Measurements from ENCODE around the gene AP1B1.

The AP1B1 gene

GRCh38 chr22:29331658-29332300, 56.6 kb downstream of the AP1B1 start:
- DNase-seq (ENCODE audit: low read depth): no peak

DNA sequence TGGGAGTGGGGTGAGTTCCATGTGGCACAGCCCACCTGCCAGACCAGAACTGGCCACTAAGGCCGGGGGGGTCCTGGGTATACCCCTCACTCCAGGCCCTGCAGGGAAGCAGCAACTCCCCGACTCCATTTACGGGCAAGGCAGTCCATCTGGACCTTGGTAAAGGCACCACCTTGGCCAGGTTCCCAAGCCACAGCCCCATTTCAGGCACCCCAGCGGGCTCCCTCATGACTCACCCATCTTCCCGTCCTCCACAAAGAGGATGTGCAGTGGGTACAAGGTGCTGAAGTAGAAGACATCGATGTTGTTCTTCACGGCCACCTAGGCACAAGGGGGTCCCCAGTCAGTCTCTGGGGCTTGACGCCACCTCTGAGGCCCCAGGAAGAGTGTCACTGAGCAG, 57.2 kb downstream of the AP1B1 start:
- DNase-seq (ENCODE audit: low read depth): no peak

DNA sequence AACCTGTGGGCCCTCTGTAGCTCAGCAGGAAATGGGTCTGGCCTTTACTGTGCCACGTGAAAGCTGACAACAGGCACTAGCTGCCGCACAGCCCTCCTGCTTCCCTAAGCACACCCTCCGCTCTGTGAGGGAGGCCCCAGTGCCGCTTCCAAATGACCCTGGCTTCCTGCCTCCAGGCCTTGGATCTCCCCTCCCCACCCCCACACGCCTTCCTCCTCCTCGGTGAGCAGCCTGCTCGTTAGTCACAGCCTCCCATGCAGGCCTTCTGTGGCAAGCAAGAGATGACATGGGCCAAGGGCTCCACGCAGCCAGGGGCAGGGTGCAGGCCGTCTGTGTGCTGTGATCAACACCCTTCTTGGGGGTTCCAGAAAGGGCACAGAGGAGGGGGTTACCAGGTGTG, 57.6 kb downstream of the AP1B1 start:
- DNase-seq (ENCODE audit: low read depth): no peak

- DNase-seq (ENCODE audit: low read depth): no peak
Observed at GRCh38 chr22:29330291-29330690, 58.1 kb downstream of the AP1B1 start.

GRCh38 chr22:29329581-29329980, 58.8 kb downstream of the AP1B1 start:
- no peak for DNase-seq (ENCODE audit: low read depth)

DNA sequence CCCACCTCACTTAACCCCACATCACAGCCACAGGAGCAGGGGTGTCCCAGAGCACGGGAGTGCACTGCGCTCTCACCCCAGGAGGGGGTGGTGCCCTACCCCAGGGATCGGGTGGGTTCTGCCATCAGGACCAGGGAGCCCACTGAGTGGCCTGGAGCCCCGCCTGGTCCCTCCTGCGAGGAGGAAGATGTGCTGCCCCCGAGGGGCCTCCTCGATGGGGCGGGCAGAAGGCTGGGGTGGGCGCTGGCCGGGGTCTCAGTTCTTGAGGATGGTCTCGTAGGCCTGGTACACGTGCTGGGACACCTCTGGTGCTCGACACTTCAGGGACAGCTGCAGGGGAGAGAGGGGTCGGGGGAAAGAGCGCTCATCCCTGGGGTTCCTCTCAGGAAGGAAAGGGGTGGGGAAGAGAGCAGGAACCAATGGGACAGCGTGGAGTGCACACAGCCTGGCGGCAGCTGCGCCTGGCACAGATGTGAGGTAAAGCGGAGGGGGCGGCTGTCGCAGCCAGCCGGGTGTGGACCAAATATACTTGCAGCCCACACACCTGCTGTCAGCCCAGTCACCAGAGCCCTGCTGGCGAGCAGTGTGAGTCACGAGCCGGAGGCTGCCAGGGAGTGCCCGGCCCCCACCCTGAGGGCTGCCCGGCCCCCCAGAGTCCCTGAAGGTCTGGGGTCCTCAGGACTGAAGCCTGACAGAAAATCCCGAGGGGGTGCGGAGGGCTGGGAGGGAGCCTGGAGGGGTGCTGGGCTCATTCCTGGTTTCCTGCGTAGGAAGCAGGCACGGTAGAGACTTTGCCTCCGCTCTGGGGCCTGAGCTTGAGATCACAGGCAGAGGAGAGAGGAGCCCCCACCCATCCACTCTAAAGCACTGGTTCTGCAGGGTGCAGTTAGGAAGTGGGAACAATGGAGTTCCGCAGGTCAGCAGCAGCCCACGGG, 59.5 kb downstream of the AP1B1 start:
- no peak for DNase-seq (ENCODE audit: low read depth)

DNA sequence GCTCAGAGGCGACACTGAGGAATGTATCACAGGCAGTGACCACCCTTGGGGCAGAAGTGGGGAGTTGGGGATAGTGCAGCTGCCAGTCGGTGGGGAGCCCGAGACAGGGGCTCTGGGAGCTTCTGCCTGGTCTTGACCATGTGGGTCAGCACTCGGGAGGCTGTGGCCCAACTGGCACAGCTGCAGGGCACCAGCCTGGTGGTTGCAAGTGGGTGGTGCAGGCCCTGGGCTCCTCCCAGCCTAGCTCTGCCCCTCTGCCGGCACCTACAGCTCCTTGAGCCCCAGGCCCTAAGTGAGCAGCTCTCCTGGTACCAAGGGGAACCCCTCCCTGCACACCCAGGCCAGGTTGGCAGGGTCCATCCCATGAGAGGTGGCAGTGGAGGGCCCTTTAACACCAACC, 60.3 kb downstream of the AP1B1 start:
- no peak for DNase-seq (ENCODE audit: low read depth)

DNA sequence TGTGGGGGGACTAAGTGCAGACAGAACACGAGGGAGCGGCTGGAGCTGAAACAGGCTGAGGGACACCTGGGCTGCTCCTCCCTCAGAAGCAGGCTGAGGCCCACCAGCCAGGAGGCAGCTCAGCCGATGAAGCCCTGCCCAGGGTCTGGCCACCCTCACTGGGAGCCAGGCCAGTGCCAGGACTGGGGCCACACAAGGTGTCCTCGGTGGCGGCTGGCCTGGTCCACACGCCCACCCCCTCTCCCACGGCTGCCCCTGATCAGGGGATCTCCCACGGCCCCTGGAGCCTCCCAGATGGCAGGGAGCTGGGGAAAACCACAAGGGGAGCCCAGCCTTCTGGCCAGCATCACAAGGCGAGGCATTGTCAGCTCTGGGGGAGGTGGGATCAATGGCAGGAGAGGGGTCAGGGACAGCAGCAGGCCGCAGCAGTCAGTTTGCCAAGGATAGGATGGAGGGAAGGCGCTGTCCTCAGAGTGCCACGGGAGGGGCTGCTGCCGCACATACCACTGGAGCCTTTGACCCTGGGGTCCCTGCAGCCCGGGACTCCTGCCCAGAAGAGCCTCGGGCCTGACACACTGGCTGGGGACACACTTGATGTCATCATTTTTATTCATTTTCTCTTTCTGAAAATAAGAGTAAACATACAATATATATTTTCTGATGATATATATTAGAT, 61.1 kb downstream of the AP1B1 start:
- DNase-seq (ENCODE audit: low read depth): no peak

DNA sequence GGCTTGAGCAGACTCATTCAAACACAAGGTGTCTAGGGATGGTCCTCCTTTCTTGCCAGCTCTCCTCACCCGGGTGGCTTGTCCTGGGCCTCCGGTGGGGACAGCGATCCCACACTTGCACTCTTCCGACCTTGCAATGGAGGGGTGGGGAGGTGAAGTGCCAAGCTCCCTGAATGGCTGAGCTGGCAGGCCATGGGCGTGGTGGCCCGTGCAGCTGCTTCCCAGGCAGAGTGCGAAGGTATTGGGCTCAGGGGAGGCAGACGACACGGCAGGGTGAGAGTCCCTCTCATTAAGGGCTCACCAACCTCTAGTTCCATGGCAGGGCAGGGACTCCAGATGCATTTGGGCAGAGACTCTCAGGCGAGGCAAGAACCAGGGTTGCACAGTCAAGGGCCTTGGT, 61.9 kb downstream of the AP1B1 start:
- DNase-seq (ENCODE audit: low read depth): no peak

GRCh38 chr22:29325785-29326315, 62.5 kb downstream of the AP1B1 start:
- no peak for DNase-seq (ENCODE audit: low read depth)

GRCh38 chr22:29325356-29325755, 63.0 kb downstream of the AP1B1 start:
- no peak for DNase-seq (ENCODE audit: low read depth)

DNA sequence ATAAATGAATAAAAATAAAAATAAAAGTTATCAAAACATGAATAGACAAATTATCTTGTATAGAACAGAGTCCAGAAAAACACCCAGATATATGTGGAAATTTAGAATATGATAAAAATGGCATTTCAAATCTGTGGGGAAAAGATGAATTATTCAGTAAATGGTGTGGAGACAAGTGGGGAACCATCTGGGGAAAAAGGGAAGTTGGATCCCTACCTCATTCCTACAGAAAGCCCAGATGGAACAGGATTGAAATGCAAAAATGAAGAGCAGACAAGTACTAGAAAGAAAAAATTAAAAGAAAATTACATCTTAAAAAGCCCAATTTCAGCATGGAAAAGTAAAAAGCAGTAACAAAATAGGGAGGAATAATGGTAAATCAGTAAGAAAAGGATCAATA, 64.7 kb downstream of the AP1B1 start:
- no peak for DNase-seq (ENCODE audit: low read depth)

GRCh38 chr22:29320546-29320945, 67.8 kb downstream of the AP1B1 start:
- DNase-seq (ENCODE audit: low read depth): no peak

DNA sequence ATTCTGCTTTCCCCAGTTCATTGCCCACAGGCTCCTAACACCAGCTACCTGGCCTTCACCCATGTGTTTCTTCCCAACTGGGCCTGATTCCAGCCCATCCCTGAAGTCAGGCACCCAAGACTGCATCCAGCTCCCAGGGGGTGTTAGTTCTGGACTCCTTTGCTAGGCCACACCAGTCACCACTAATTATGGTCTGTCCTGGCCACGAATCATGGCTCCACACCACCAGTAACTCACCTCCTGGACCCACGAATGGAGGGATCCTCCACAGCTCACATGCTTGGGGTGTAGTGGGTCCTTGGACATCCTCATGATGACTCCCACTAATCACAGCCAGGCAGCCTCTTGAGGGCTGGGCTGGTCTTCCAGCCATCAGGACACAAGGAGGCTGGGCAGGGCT, 69.3 kb downstream of the AP1B1 start:
- no peak for DNase-seq (ENCODE audit: low read depth)

GRCh38 chr22:29317827-29318454, 70.4 kb downstream of the AP1B1 start:
- DNase-seq (ENCODE audit: low read depth): no peak

GRCh38 chr22:29316141-29316828, 72.1 kb downstream of the AP1B1 start:
- no peak for DNase-seq (ENCODE audit: low read depth)

DNA sequence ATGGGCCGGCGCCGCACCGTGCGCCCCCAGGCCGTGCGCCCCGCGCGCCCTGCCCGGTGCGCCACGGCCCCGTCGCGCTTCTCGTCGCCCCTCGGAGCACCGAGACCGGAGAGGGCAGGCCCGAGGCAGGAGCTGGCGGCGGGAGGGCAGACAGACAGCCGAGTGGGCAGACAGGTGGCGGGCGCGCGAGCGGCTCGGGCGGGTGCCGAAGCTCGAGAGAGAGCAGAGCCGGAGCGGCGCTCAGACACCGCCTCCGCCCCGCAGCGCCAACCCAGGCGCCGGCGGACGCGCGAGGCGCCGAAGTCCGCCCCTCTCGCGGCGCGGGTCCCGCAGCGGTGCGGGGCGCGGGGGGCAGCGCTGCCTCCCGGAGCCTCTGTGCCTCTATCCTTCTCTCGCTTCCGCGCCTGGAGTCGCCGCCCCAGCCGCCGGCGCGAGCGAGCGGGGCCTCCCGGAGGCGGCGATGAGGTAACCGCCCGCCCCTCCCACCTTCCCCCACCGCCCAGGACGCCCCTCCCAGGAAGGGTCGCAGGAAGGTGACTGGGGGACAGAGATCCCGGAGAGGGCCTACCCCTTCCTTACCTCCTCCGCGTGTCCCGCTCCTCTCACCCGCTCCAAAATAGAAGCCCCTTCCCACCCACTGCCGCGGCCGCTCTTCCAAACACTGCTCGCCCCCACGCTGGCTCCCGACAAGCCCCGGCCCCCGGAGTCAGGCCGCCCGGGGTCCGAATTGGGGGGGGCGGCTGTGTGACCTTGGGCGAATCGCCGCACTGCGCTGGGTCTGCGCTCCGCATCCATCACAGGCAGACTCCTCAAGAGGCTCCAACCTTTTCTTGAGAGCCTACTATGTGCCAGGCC, 72.9 kb downstream of the AP1B1 start, which contains the start of gene RASL10A:
RASL10A (minus strand) TSS at position 412 of the 855 bp plus-strand sequence. CDS start 451 bp downstream, outside the sequence.
- no peak for DNase-seq (ENCODE audit: low read depth)

DNA sequence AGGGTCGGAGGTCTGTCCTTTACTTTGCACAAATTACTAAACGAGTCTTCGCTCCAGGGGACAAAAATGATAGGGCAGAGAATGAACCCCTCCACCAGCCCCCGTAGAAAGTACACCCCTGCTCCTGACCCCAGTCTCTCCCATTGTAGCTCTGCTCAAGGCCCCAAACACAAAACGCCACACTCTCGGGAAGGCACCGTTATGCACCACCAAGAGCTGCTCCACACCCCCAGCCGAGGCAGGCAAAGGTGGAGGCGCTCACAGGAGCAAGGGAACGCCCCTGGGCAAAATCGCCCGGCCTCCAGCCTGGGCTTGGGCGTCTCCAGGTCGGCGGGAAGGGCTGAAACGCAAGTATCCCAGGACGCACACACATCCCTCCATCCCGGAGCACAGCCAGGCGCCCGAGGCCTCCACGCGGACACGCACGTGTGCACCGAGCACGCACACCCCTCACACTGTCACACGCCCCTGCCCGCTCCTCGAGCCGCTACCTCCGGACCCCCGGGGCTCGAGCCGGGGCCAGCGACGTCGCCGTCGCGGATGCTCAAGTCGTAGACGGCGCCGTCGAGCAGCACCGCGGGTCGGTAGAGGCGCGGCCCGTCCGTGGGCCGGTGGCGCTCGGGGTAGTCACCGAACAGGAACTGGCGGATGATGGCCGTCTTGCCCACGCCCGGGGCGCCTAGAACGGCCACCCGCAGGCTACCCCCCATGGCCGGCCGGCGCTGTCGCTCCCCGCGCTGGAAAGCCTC, 73.7 kb downstream of the AP1B1 start:
- DNase-seq (ENCODE audit: low read depth): no peak

DNA sequence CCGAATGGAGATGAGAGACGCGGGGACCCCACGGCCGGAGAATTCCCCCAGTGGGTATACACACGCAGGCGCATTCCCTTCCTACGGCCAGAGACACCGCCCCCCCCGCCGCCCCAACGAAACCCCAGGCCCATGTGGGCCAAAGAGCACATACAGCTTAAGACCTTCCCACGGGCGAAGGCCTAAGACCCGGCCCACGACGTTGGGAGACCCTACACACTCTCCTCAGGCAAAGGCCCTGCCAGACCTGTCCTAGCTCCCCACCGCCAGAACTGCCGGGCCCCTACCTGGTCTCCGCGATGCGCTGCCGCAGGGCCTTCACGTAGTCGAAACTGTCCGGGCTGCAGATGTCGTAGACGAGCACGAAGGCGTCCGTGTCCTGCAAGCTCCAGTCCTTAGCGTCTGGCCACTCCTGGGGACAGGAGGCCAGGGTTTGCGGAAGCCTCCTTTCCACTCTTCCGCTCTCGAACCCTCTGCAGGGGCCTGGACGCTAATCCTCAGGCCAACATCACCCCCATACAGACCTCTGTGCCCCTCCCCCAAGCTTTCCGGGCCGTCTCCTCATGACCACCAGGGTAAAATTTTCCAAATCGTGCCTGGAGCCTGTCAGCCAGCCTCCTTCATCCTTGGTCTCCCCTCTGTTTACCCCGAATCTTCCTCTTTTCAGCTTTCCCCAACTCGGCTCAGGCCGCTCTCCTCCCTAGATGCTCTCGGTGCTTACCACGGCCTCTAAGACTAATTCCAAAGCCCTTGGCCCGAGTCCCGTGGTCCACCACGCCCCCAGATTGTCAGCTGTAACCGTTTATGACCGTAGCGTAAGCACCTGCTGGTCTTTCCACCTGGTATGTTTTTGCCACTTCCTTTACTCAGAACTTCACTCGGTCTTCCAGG, 74.5 kb downstream of the AP1B1 start:
- no peak for DNase-seq (ENCODE audit: low read depth)
